Activated naive CD4-positive, alpha-beta T cell treated with anti-CD3 and anti-CD28 coated beads, Interleukin-2, amount 50 U/mL, for 16 hours (primary cell): ENCODE measurements around the gene MAEA.
"Not testable (repeated sequence)": the region's sequence is repeated elsewhere in the genome, so short reads cannot be mapped to it uniquely, and the experiment has no call there.

Experiments
- DNase-seq: peaks from one replicate; pipeline ENCODE4 v3.0.0-alpha.2; 2020

Gene MAEA

DNA sequence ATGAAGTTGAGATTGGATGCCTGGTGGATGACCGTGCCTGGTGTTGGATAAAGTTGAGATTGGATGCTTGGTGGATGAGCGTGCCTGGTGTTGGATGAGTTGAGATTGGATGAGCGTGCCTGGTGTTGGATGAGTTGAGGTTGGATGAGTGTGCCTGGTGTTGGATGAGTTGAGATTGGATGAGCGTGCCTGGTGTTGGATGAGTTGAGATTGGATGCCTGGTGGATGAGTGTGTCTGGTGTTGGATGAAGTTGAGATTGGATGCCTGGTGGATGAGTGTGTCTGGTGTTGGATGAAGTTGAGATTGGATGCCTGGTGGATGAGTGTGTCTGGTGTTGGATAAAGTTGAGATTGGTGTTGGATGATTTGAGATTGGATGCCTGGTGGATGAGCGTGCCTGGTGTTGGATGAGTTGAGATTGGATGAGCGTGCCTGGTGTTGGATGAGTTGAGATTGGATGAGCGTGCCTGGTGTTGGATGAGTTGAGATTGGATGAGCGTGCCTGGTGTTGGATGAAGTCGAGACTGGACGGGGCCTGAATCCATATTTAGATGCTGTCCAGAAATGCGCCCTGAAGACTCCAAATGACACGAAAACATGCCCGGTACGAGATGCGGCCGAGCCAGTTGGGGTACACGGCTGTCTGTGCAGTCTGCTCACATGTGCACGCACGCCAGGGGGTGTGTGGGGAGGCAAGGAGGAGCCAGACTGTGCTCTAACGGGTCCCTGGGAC lies 34.9 kb downstream of the MAEA start:
- not testable (repeated sequence) for DNase-seq

- DNase-seq, result no peak
Measured at GRCh38 chr4:1325176-1325480, 35.4 kb downstream of the MAEA start.

DNA sequence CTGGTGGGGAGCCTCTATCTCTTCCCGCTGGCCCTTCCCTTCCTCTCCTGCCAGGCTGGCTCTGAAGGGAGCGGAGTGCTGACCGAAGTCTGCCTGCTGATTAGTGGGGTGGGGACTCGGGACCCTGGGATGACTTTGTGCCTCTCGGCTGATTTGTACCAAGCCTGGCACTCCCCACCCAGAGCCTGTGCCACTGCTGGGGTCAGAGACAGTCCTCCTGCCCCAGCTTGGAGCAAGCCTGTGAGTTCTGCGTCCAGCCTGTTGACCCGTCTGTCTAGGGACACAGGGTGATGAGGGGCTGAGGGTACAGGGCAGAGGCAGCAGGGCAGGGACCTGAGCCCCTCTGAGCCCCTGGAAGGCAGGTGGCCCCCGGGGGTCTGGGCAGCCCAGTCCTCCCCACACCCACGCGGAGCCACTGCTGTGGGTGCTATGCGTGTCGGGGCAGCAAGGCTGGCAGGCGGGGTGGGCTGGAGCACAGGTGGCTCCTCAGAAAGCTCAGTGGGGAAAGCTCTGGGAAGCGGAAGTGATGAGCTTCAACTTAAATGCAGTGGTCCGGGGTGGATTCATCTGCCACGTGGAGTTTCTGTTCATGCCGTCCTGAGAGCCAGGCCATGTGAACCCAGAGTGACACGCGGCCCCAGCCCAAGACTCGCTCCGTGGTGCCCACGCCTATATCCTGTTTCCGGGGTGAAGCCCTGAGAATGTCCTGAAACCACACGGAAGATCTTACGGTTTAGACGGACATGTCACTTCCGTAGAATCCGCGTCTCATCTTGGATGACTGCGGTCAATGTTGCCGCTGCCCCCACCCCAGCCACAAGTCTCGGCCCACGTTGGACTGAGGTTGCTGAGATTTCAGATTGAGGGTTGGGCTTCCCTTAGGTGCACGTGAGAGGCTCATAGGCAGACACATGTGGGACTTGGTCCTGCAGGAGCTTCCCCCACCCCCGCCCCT lies 36.3 kb downstream of the MAEA start:
- DNase-seq, result no peak

DNA sequence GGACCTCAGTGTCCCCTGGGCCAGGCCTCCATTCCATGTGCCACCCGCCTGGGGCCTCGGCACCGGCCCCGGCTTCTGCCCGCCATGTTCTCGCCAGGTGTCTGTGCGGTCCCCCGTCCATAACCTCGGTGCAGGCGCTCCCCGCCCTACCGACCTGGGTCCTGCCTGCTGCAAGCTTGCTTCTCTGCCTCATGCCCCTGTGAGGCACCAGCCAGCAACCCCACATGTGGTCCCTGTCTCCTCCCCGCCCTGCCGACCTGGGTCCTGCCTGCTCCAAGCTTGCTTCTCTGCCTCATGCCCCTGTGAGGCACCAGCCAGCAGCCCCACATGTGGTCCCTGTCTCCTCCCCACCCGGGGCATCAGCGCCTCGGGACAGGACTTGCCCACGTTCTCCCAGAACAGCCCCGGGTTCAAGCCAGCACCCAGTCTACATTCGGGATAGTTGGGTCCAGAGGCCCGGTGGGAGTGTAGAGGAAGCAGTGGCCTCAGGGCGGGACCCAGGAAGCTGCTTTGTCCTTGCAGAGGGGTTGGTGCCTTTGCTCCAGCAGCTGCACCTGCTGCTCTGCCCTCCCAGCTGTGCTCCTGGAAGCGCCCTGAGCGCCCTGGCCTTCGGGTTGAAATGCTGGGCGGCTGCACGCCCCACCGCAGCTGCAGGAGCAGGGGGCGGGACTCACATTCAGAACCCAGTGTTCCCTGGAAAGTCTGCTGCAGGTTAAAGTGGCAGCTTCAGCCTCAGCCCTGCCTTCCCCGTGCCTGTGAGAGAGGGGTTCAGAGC lies 37.2 kb downstream of the MAEA start:
- no peak for DNase-seq

GRCh38 chr4:1327526-1328266 lies 38.0 kb downstream of the MAEA start:
- no peak for DNase-seq

GRCh38 chr4:1328267-1329155 lies 38.8 kb downstream of the MAEA start:
- DNase-seq, result no peak

DNA sequence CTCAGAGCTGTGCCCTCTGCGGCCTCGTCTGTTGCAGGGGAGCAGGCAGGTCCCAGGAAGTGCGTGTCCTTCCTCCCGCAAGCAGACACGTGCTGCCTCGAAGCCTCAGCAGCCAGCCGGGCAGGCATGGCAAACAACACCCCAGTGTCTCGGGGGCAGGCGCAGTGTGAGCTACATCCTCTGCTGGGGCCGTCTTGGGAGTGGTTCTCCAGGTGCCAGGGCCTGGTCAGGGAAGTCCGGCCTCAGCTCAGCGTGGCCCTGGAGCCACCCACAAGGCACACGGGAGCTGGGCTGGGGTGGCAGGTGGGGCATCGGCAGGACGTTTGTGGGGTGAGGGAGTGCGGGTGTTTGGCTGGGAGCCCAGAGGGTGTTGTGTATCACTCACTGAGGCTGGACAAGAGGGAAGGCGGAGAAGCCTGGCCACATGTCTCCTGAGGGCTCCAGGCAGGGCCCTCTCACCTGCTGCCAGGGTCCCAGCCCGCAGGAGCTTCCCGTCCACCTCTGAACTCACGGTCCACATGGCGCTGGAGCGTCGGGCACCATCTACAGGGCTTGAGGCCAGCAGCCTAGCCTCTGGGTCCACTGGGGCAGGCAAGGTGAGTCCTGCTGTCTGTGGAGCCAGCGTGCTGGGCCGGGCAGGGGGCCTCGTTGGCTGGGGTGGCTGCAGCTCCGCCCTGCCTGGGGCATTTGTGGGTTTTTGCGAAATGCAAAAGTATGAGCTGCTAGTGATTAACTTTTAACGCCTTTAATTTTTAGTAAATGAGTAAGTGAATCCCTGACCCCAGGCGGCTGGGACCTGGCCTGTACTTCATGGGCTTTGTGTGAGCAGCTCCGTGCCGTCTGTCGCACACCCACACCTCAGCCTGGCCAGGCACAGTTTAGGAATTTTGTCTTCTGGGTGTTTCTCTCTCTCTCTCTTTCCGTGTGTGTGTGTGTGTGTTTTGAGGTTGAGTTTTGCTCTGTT lies 40.0 kb downstream of the MAEA start:
- DNase-seq, result no peak

DNA sequence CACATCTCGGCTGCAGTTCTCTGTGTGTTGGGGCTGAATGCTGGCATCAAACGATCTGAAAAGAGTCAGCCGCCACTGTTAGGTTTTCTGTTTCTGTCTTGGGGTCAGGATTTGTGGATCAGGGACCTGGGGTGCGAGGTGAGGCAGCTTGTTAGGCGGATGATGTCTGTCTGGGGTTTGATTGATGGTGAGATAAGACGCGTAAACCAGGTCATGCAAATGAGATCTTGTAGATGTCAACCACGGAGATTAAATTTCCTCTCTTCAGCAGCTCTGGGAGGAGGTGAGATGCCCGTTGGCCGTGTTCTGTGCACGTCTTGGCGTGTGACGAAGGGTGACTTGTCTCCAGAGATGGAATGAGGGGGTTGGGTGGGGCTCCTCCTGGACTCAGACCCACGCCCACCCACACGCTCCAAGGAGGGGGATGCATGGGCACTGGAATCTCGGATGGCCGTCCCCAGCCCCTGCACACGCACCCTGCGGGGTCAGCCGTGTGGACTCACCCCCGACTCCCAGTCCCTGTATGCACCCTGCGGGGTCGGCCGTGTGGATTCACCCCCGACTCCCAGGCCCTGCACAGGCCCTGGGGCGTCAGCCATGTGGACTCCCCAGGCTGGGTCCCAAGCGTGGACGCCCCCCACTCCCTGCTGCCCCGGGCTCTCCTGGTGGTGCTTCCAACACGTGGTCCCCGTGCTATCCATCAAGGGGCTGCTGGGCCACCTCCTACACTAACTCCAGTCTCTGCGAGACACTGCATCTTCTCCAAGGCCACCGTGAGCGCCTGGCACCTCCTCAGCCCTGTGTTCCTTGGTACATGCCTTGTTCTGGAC lies 41.3 kb downstream of the MAEA start:
- peak; percentile 36 for DNase-seq

DNA sequence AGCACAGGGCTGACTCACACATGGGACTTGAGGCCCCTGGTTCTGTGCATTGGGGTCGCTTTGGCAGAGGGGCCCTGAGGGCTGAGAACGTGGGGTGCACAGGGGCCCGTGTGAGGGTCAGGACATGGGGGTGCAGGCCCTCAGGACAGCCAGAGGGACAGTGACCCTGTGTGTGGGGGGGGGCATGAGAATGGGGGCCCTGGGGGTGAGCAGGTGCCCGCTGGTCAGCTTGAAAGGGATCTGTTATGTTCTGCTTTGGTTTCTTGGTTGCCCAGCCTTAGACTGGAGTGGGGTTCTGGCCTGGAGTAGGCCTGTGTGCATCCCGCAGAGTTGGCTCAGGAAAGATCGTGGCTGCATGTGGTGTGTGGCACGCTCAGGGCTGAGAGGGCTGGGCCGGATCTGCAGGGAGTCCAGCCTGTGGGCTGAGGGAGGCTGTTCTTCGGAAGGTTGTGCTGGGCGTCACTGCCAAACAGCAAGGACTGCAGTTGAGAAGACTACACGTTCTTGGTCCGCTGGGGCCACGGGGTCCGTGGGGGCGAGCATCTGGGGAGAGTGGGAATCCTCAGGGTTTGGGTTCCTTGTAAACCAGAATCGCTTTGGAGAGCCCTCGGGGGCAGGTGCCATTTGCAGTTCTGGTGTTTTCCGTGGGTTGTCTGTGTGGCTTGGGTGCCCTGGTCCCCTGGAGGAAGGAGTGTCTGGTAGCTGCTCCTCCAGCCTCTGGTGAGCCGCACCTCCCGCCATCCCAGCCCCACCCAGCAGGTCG lies 42.1 kb downstream of the MAEA start:
- DNase-seq, result no peak

- no peak for DNase-seq
Measured at GRCh38 chr4:1332686-1333085, 43.0 kb downstream of the MAEA start.

DNA sequence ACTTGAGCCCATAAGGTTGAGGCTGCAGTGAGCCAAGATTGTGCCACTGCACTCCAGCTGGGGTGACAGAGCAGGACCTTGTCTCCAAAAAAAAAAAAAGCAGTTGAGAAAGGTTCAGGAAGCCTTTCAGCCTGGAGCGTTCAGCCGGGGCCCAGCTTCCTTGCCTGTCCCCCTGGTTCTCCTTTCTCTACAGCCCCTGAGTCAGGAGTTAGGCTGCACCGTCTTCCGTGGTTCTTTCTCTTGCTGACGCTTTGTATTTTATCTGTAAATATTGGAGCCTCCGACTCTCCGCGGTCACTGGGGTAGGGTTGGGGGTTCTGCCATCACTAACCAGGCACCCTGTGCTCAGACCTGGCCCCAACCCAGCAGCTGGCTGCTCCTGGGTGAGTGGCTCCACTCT lies 43.6 kb downstream of the MAEA start:
- DNase-seq, result no peak

DNA sequence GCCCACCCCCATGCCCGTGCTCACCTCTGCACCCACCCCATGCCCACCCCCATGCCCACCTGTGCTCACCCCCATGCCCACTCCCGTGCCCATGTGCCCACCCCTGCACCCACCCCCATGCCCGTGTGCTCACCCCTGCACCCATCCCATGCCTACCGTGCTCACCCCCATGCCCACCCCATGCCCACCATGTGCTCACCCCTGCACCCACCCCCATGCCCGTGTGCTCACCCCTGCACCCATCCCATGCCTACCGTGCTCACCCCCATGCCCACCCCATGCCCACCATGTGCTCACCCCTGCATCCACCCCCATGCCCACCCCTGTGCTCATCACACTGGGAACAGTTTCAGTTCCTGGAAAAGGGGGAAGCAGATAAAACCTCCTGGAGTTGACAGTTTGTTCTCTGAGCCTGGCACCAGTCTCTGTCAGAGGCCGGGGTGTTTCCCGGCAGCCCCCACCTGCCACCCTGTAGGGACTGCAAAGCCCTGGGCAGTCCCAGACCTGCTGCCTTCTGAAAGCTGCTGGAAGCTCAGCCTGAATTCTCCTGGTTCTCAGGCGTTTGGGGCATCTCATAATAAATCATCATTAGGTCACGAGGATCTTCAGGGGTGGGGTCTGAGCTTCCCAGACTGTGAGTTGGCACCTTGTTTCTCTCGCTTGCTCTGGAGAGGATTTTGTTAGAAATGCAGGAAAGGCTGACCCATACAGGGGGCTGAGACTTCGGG lies 44.3 kb downstream of the MAEA start:
- DNase-seq, result not testable (repeated sequence)

- no peak for DNase-seq
Measured at GRCh38 chr4:1334579-1334895, 44.8 kb downstream of the MAEA start.

DNA sequence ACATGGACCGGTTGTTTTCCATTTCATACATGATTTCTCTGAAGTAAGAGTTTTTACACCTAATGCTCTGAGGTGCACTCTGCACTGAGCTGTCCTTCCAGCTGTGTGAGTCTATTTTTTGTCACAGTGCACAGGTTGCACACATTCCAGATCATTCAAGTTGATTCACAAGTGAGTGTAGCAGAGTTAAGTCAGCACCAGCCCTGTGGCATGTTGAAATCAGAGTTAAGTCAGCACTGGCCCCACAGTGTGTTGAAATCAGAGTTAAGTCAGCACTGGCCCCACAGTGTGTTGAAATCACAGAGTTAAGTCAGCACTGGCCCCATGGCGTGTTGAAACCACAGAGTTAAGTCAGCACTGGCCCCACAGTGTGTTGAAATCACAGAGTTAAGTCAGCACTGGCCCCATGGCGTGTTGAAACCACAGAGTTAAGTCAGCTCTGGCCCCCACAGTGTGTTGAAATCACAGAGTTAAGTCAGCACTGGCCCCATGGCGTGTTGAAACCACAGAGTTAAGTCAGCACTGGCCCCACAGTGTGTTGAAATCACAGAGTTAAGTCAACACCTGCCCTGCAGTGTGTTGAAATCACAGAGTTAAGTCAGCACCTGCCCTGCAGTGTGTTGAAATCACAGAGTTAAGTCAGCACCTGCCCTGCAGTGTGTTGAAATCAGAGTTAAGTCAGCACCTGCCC lies 45.6 kb downstream of the MAEA start:
- not testable (repeated sequence) for DNase-seq

- DNase-seq, result no peak
Measured at GRCh38 chr4:1336088-1336491, 46.4 kb downstream of the MAEA start.

DNA sequence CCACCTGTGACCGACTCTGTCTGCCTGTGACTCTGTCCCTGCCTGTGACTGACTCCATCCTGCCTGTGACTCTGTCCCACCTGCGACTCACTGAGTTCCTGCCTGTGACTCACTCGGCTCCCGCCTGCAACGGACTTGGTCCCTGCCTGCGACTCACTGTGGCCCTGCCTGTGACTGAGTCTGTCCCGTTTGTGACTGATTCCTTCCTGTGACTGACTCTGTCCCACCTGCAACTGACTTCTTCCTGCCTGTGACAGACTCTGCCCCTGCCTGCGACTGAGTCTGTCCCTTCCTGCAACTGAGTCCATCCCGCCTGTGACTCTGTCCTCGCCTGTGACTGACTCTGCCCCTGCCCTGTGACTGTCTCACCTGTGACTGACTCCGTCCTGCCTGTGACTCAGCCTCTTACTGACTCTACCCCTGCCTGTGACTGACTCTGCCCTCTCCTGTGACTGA lies 47.7 kb downstream of the MAEA start:
- peak; percentile 67 for DNase-seq
